Mesothelial cell of epicardium (in vitro differentiated cells): Measurements from ENCODE around the gene CD52. TPM values are rescaled to one million over a fixed set of nuclear protein-coding genes. Genes with fewer than 3 reads are reported as not detected.
"Not testable (repeated sequence)": the region's sequence is repeated elsewhere in the genome, so short reads cannot be mapped to it uniquely, and the experiment has no call there.

Experiments used
- DNase-seq, 2 experiments: peaks; one replicate each; pipeline ENCODE4 v3.0.0; 2021; ENCODE audit warnings: low spot score in 2 of 2; ENCODE audit not compliant: unreplicated experiment in 2 of 2
- H3K27ac Mint-ChIP-seq: 2 replicates; pipeline ENCODE4 v1.8.0; 2021; ENCODE audit warnings: mixed read lengths
- H3K27me3 Mint-ChIP-seq: 2 replicates; pipeline ENCODE4 v1.8.0; 2021; ENCODE audit warnings: low read depth, mixed read lengths
- H3K36me3 Mint-ChIP-seq: 2 replicates; pipeline ENCODE4 v1.8.0; 2021; ENCODE audit warnings: mixed read lengths
- H3K4me1 Mint-ChIP-seq: 2 replicates; pipeline ENCODE4 v1.8.0; 2021; ENCODE audit warnings: mixed read lengths
- H3K4me3 Mint-ChIP-seq: 2 replicates; pipeline ENCODE4 v1.8.0; 2021; ENCODE audit warnings: mild to moderate bottlenecking, moderate library complexity, mixed read lengths
- H3K9me3 Mint-ChIP-seq: 2 replicates; pipeline ENCODE4 v1.8.0; 2021; ENCODE audit warnings: mixed read lengths
- CTCF ChIP-seq: fragments of 200-600 bp; sonication (generic); IDR thresholded peaks from one replicate; pipeline ENCODE4 v1.5.0; 2021; ENCODE audit warnings: antibody characterized with exemption; ENCODE audit not compliant: unreplicated experiment
- total RNA-seq: library from RNA; stranded (reverse); gene quantifications from 3 replicates; pipeline ENCODE4 v1.2.1, GENCODE V29; 2021

Gene CD52
- total RNA-seq, 1 donor from 2014 or later, result 1.6 TPM

- Mint-ChIP-seq H3K27ac (no peak overlapping the region), H3K27me3 (peaks cover 7% of the 10 kb centered on the region), H3K4me1 (peaks cover 6% of the 10 kb centered on the region), H3K4me3 (no peak overlapping the region), H3K9me3 (no peaks in the 10 kb centered on the region), H3K36me3 (peaks cover 2% of the 10 kb centered on the region)
- no peak for TF ChIP-seq CTCF
- DNase-seq, result no peak
These were observed 12.5 kb downstream of the CD52 start for GRCh38 chr1:26330276-26330675.

- H3K4me1 Mint-ChIP-seq, H3K9me3 Mint-ChIP-seq, DNase-seq, H3K4me3 Mint-ChIP-seq, H3K27ac Mint-ChIP-seq, H3K36me3 Mint-ChIP-seq: not testable (repeated sequence)
- peaks cover 17% of the 10 kb centered on the region for H3K27me3 Mint-ChIP-seq
These were observed 15.6 kb downstream of the CD52 start for GRCh38 chr1:26333312-26333711.

- no peak for DNase-seq
- Mint-ChIP-seq H3K27ac (peak overlapping the region; percentile 53), H3K27me3 (peaks cover 17% of the 10 kb centered on the region), H3K4me3 (peak overlapping the region; percentile 90), H3K36me3 (no peaks in the 10 kb centered on the region), H3K4me1 (peaks cover 6% of the 10 kb centered on the region), H3K9me3 (no peaks in the 10 kb centered on the region)
- TF ChIP-seq CTCF, result no peak
These were observed 18.2 kb downstream of the CD52 start for GRCh38 chr1:26335774-26336476.

GRCh38 chr1:26336477-26337205 is 18.9 kb downstream of the CD52 start:
- Mint-ChIP-seq H3K4me1 (peaks cover 6% of the 10 kb centered on the region), H3K9me3 (no peaks in the 10 kb centered on the region), H3K27ac (no peak overlapping the region), H3K4me3 (peak overlapping the region; percentile 90), H3K27me3 (peaks cover 17% of the 10 kb centered on the region), H3K36me3 (no peaks in the 10 kb centered on the region)
- no peak for TF ChIP-seq CTCF
- DNase-seq, result peak; percentile 78 to 81

GRCh38 chr1:26337206-26337535 is 19.4 kb downstream of the CD52 start:
- Mint-ChIP-seq H3K36me3 (no peaks in the 10 kb centered on the region), H3K27ac (no peak overlapping the region), H3K9me3 (no peaks in the 10 kb centered on the region), H3K27me3 (peaks cover 17% of the 10 kb centered on the region), H3K4me3 (peak overlapping the region; percentile 17), H3K4me1 (peaks cover 6% of the 10 kb centered on the region)
- no peak for TF ChIP-seq CTCF
- no peak for DNase-seq

GRCh38 chr1:26337625-26338024 is 19.9 kb downstream of the CD52 start:
- H3K27me3 Mint-ChIP-seq, result peaks cover 17% of the 10 kb centered on the region
- no peak for TF ChIP-seq CTCF
- no peaks in the 10 kb centered on the region for H3K9me3 Mint-ChIP-seq
- no peak for DNase-seq
- no peak overlapping the region for H3K27ac Mint-ChIP-seq
- H3K36me3 Mint-ChIP-seq, result no peaks in the 10 kb centered on the region
- H3K4me3 Mint-ChIP-seq, result peak overlapping the region; percentile 34
- H3K4me1 Mint-ChIP-seq, result peaks cover 6% of the 10 kb centered on the region
